ENCODE data around the gene TRIM73. TPM values are rescaled to one million over a fixed set of nuclear protein-coding genes. Genes with fewer than 3 reads are reported as not detected.
"Not testable (repeated sequence)": the region's sequence is repeated elsewhere in the genome, so short reads cannot be mapped to it uniquely, and the experiment has no call there.

The TRIM73 gene
- total RNA-seq, 1 experiment from 2014 or later, result 0.39 TPM

- Histone ChIP-seq H3K27ac (ENCODE audit: low read depth, low read length, poor library complexity, severe bottlenecking) (peak overlapping the region; percentile 42), H3K36me3 (ENCODE audit: insufficient read depth, low read length, poor library complexity, severe bottlenecking) (peaks cover 26% of the 10 kb centered on the region), H3K4me3 (ENCODE audit: low read depth, low read length, poor library complexity, severe bottlenecking) (peak overlapping the region; percentile 49)
- CTCF ChIA-PET; BruUV-seq (replicated peaks); intact Hi-C loops (cut with micrococcal nuclease; ENCODE audit: unreplicated experiment); H3K27me3 ChIP-seq (replicated peaks; ENCODE audit: insufficient read depth, low read depth, low read length, poor library complexity); H3K4me1 ChIP-seq (ENCODE audit: insufficient read depth, low read length, poor library complexity, severe bottlenecking); H3K9me3 ChIP-seq (ENCODE audit: low read depth, low read length, poor library complexity, severe bottlenecking); POLR2A ChIA-PET (ENCODE audit: low non-redundant PET): not testable (repeated sequence)
- DNase-seq (ENCODE audit: low spot score), result peak; percentile 7
Observed at GRCh38 chr7:75442465-75443111, 47.2 kb downstream of the TRIM73 start.

GRCh38 chr7:75449946-75450345, 54.5 kb downstream of the TRIM73 start:
- POLR2A ChIA-PET (ENCODE audit: low non-redundant PET); H3K36me3 ChIP-seq (ENCODE audit: insufficient read depth, low read length, poor library complexity, severe bottlenecking); H3K4me1 ChIP-seq (ENCODE audit: insufficient read depth, low read length, poor library complexity, severe bottlenecking); H3K4me3 ChIP-seq (ENCODE audit: low read depth, low read length, poor library complexity, severe bottlenecking); intact Hi-C loops (cut with micrococcal nuclease; ENCODE audit: unreplicated experiment); H3K27me3 ChIP-seq (replicated peaks; ENCODE audit: insufficient read depth, low read depth, low read length, poor library complexity); BruUV-seq (replicated peaks); DNase-seq (ENCODE audit: low spot score); H3K9me3 ChIP-seq (ENCODE audit: low read depth, low read length, poor library complexity, severe bottlenecking); CTCF ChIA-PET; H3K27ac ChIP-seq (ENCODE audit: low read depth, low read length, poor library complexity, severe bottlenecking): not testable (repeated sequence)

- intact Hi-C loops (cut with micrococcal nuclease; ENCODE audit: unreplicated experiment); H3K27ac ChIP-seq (ENCODE audit: low read depth, low read length, poor library complexity, severe bottlenecking); H3K4me3 ChIP-seq (ENCODE audit: low read depth, low read length, poor library complexity, severe bottlenecking); H3K36me3 ChIP-seq (ENCODE audit: insufficient read depth, low read length, poor library complexity, severe bottlenecking); POLR2A ChIA-PET (ENCODE audit: low non-redundant PET); BruUV-seq (replicated peaks); H3K4me1 ChIP-seq (ENCODE audit: insufficient read depth, low read length, poor library complexity, severe bottlenecking); H3K9me3 ChIP-seq (ENCODE audit: low read depth, low read length, poor library complexity, severe bottlenecking); CTCF ChIA-PET; DNase-seq (ENCODE audit: low spot score); H3K27me3 ChIP-seq (replicated peaks; ENCODE audit: insufficient read depth, low read depth, low read length, poor library complexity): not testable (repeated sequence)
- peak; percentile 48 for TF ChIP-seq CTCF (conservative IDR thresholded peaks at IDR 0.05; ENCODE audit: low read depth, low read length)
Observed at GRCh38 chr7:75452494-75452955, 57.1 kb downstream of the TRIM73 start.

Other genes with a start within 250 kb of the TRIM73 start
- gene POM121C, start 90.7 kb downstream of the TRIM73 start, total RNA-seq (2021), result 58.6 and 62.1 TPM in 2 replicates
- not detected in 2 replicates for gene SPDYE5, start 96.7 kb downstream of the TRIM73 start, total RNA-seq (2021)

All from A673 (cell line).